HG03469 (cell line): ENCODE measurements around the gene ZFP36L2.
A peak's percentile ranks its signal among the peaks of the same experiment; 100 is the strongest.

ENCODE experiments used
- ATAC-seq: cut with Tn5 transposase; IDR thresholded peaks from one replicate; pipeline ENCODE4 v1.9.1; 2021; ENCODE audit warnings: mild to moderate bottlenecking, moderate library complexity, moderate number of reproducible peaks; ENCODE audit not compliant: unreplicated experiment

Gene ZFP36L2

GRCh38 chr2:43224571-43225092 lies 1.8 kb downstream of the ZFP36L2 start:
- no peak for ATAC-seq

- no peak for ATAC-seq
These were observed 2.3 kb downstream of the ZFP36L2 start for GRCh38 chr2:43224131-43224570.

GRCh38 chr2:43223521-43224001 lies 2.8 kb downstream of the ZFP36L2 start:
- no peak for ATAC-seq

GRCh38 chr2:43222475-43223309 lies 3.7 kb downstream of the ZFP36L2 start:
- ATAC-seq = no peak

- no peak for ATAC-seq
These were observed 4.5 kb downstream of the ZFP36L2 start for GRCh38 chr2:43221763-43222474.

GRCh38 chr2:43221124-43221762 lies 5.2 kb downstream of the ZFP36L2 start:
- ATAC-seq = no peak

GRCh38 chr2:43220760-43221123 lies 5.7 kb downstream of the ZFP36L2 start:
- no peak for ATAC-seq

GRCh38 chr2:43220229-43220751 lies 6.1 kb downstream of the ZFP36L2 start:
- ATAC-seq = no peak

- ATAC-seq = peak; percentile 24
These were observed 6.8 kb downstream of the ZFP36L2 start for GRCh38 chr2:43219383-43220228.

GRCh38 chr2:43218702-43219382 lies 7.6 kb downstream of the ZFP36L2 start:
- peak; percentile 34 for ATAC-seq

GRCh38 chr2:43218155-43218701 lies 8.2 kb downstream of the ZFP36L2 start:
- ATAC-seq = no peak

- no peak for ATAC-seq
These were observed 8.9 kb downstream of the ZFP36L2 start for GRCh38 chr2:43217228-43218154.

GRCh38 chr2:43216629-43217028 lies 9.8 kb downstream of the ZFP36L2 start:
- no peak for ATAC-seq

GRCh38 chr2:43215673-43216255 lies 10.6 kb downstream of the ZFP36L2 start:
- ATAC-seq = no peak

- no peak for ATAC-seq
These were observed 12.2 kb downstream of the ZFP36L2 start for GRCh38 chr2:43214253-43214652.

GRCh38 chr2:43212931-43213330 lies 13.5 kb downstream of the ZFP36L2 start:
- ATAC-seq = no peak

- no peak for ATAC-seq
These were observed 14.1 kb downstream of the ZFP36L2 start for GRCh38 chr2:43212216-43212835.
